Fibroblast of mammary gland (primary cell): ENCODE data around the gene NBEA.

Source experiments
- DNase-seq: peaks from one replicate; pipeline ENCODE4 v3.0.0-alpha.2; 2010; ENCODE audit warnings: low read depth
- H3K4me3 ChIP-seq: 2 replicates; pipeline ENCODE4 v1.5.1; 2011; ENCODE audit warnings: low read depth, mild to moderate bottlenecking, low read length, moderate library complexity; ENCODE audit not compliant: control insufficient read depth
- TF ChIP-seq, protein P1 (sequence below): conservative IDR thresholded peaks from 2 replicates; pipeline ENCODE4 v1.5.1; 2011; ENCODE audit warnings: low read depth, low read length, inconsistent platforms; ENCODE audit not compliant: control insufficient read depth, insufficient read depth

The NBEA gene

GRCh38 chr13:35526577-35526976 lies 584.5 kb downstream of the NBEA start:
- DNase-seq = no peak
- H3K4me3 ChIP-seq = no peak overlapping the region
- TF ChIP-seq, protein P1, sequence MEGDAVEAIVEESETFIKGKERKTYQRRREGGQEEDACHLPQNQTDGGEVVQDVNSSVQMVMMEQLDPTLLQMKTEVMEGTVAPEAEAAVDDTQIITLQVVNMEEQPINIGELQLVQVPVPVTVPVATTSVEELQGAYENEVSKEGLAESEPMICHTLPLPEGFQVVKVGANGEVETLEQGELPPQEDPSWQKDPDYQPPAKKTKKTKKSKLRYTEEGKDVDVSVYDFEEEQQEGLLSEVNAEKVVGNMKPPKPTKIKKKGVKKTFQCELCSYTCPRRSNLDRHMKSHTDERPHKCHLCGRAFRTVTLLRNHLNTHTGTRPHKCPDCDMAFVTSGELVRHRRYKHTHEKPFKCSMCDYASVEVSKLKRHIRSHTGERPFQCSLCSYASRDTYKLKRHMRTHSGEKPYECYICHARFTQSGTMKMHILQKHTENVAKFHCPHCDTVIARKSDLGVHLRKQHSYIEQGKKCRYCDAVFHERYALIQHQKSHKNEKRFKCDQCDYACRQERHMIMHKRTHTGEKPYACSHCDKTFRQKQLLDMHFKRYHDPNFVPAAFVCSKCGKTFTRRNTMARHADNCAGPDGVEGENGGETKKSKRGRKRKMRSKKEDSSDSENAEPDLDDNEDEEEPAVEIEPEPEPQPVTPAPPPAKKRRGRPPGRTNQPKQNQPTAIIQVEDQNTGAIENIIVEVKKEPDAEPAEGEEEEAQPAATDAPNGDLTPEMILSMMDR = no peak

DNA sequence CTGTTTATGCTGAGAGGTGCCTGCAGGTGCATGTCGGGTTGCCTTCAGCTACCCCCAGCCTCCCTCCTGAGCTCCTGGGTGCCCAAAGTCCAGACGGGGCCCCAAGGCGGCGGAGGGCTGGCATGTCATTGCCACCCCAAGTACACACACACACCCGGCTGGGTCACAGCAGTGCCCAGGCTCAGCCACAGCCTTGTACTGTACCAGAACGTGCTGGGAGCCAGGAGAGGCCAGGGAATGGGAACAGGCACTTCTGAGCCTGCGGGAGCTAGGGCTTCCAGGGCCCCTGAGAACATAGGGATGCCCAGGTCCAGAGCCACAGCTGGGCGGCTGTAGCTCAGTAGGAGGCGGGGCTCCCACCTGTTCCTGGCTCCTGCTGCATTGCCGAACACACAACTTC lies 585.4 kb downstream of the NBEA start:
- H3K4me3 ChIP-seq = no peak overlapping the region
- DNase-seq = no peak
- TF ChIP-seq, protein P1 = no peak

GRCh38 chr13:35530147-35530546 lies 588.1 kb downstream of the NBEA start:
- TF ChIP-seq, protein P1 = no peak
- DNase-seq = no peak
- H3K4me3 ChIP-seq = no peak overlapping the region

DNA sequence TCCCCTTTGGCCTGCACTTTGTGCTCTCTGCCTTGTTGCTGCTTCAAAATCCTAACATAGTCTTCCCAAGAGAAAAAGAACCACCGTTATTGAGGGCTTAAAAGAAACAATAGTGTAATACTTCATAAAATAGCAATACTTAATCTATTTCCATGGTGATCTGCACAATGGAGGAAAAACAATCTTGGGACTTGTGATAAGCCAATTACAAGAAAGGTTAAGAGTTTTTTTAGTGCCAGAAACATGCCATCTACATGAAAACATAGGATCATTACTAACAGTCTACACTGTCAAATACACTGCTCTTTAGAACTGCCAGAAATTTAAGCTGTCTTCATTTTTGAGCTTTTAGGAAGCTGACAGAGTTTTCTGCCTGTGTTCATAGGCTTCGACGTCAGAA lies 588.5 kb downstream of the NBEA start:
- TF ChIP-seq, protein P1 = no peak
- no peak for DNase-seq
- no peak overlapping the region for H3K4me3 ChIP-seq

DNA sequence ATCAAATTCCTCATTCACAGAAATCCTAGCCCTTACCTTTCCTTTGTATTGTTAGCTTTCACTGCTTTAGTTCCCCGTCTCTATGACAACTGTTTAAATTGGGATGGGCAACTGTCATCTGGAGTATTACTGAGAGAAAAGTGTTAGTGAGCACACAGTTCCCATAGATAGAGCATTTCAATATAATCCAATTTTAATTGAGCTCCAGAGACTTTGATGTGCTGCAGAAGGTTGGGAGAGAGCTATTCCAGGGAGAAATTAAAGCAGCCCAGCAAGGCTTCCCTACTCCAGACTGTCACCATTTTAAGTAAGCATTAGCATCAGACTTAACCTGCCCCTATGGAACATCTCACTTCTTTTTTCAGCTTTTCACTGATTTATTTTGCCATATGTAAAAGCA lies 589.5 kb downstream of the NBEA start:
- DNase-seq = no peak
- no peak overlapping the region for H3K4me3 ChIP-seq
- TF ChIP-seq, protein P1 = no peak

DNA sequence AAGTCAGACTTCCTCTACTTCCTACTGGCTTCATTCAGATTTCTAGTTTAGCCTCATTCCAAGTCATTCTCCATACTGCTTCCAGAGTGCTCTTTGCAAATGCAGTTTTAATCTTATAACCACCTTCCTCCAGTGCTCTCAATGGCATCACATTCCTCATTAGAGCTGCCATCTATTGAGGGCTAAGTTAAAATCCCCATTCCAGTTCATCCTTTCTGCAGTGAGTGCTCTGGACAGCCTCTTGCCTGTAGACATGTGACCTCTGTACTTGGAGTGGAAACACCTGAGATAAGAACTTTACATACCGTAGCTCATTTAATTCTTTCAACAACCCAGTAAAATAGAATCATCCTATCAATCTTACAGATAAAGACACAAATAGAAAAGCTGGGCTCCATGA lies 592.3 kb downstream of the NBEA start:
- DNase-seq = no peak
- TF ChIP-seq, protein P1 = no peak

GRCh38 chr13:35548790-35549189 lies 606.7 kb downstream of the NBEA start:
- H3K4me3 ChIP-seq = no peak overlapping the region
- no peak for DNase-seq
- TF ChIP-seq, protein P1 = no peak

More for the DNA sequence above, 592.3 kb downstream of the NBEA start:
- H3K4me3 ChIP-seq = no peak overlapping the region
